GM19328 (cell line): Measurements from ENCODE around the gene EML5.

ENCODE experiments used
- ATAC-seq: cut with Tn5 transposase; IDR thresholded peaks from one replicate; pipeline ENCODE4 v1.9.1; 2021; ENCODE audit warnings: mild to moderate bottlenecking, moderate library complexity; ENCODE audit not compliant: unreplicated experiment

EML5 gene

GRCh38 chr14:88572117-88572516 lies 220.6 kb downstream of the EML5 start:
- no peak for ATAC-seq

GRCh38 chr14:88568196-88568595 lies 224.6 kb downstream of the EML5 start:
- no peak for ATAC-seq

- no peak for ATAC-seq
Observed at GRCh38 chr14:88565427-88565826, 227.3 kb downstream of the EML5 start.

- ATAC-seq = no peak
Observed at GRCh38 chr14:88563845-88564244, 228.9 kb downstream of the EML5 start.

GRCh38 chr14:88562831-88563686 lies 229.7 kb downstream of the EML5 start, which contains the start of gene ZC3H14:
Gene ZC3H14, plus strand, starts transcription at chr14:88563037. Its CDS starts 97 bp downstream, at chr14:88563134.
- ATAC-seq = peak; percentile 95

- ATAC-seq = no peak
Observed at GRCh38 chr14:88562532-88562830, 230.3 kb downstream of the EML5 start.
